SIG-M5 treated with dmso at 0.1 percent for 504 hours (cell line): Measurements from ENCODE around the gene TMEM131.
"Not testable (repeated sequence)": the region's sequence is repeated elsewhere in the genome, so short reads cannot be mapped to it uniquely, and the experiment has no call there.

Experiments
- DNase-seq: peaks from one replicate; lab custom pipeline; 2025; ENCODE audit not compliant: unreplicated experiment; lab: John Stamatoyannopoulos, UW

TMEM131 gene

GRCh38 chr2:97712693-97713295 is 283.0 kb downstream of the TMEM131 start:
- no peak for DNase-seq

- not testable (repeated sequence) for DNase-seq
These were observed 283.6 kb downstream of the TMEM131 start for GRCh38 chr2:97712175-97712574.

- DNase-seq, result no peak
These were observed 284.4 kb downstream of the TMEM131 start for GRCh38 chr2:97711394-97711711.

DNA sequence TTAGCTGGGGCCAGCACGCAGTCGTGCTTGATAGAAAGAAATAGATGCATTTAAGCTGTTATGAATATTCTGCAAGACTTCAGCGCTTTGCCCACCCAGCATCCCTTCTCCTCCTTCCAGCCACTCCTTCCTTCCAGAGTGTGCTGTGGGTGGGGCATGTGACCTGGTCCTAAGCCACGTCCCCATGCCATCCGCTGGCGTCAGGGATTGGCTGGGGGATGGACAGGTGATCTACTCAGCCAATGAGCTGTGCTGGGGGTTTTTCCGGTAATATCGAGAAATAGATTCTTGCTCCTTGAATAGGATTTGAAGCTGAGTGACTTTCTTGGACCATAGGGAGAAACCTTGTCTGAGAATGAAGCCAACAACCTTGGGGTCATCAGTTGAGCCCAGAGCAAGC is 287.1 kb downstream of the TMEM131 start:
- DNase-seq, result no peak

GRCh38 chr2:97708048-97708380 is 287.7 kb downstream of the TMEM131 start:
- no peak for DNase-seq

DNA sequence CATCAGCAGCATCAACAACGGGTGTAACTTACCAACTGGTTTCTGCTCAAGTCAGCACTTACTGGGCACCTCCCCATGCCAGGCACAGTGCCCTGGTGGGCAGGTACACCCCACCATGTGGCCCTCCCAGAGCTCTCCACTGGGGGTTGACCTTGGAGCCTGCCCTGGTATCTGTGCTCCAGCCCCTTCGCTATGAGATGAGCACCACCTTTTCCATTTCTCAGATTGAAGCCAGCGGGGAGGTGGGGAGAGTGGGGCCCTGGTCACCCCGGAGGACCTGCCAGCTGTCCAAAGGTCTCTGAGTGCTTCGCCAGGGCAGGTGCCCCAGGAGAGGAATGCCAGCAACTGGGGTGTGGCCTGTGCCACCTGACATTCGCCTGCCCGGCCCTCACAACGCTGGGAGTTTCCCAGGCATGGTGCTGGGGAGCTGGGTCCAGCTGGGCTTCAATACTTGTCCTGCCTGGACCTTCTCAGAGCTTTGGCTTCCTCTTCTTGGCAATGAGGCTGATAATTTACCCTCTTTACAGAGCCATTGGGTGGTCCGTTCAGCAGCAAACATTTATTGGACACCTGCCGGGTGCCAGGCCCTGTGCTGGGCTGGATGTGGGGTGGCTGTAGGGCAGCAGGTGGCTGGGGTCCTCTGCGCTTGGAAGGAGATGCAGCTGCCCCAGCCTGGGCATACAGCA is 288.2 kb downstream of the TMEM131 start:
- DNase-seq, result no peak

GRCh38 chr2:97706708-97707345 is 288.9 kb downstream of the TMEM131 start:
- DNase-seq, result no peak
